Measurements from ENCODE around the gene HIC1. TPM values are rescaled to one million over a fixed set of nuclear protein-coding genes. Genes with fewer than 3 reads are reported as not detected.

Gene HIC1
- total RNA-seq, 4 donors from 2014 or later: 2.1 to 14.1 (median 5.9) TPM

DNA sequence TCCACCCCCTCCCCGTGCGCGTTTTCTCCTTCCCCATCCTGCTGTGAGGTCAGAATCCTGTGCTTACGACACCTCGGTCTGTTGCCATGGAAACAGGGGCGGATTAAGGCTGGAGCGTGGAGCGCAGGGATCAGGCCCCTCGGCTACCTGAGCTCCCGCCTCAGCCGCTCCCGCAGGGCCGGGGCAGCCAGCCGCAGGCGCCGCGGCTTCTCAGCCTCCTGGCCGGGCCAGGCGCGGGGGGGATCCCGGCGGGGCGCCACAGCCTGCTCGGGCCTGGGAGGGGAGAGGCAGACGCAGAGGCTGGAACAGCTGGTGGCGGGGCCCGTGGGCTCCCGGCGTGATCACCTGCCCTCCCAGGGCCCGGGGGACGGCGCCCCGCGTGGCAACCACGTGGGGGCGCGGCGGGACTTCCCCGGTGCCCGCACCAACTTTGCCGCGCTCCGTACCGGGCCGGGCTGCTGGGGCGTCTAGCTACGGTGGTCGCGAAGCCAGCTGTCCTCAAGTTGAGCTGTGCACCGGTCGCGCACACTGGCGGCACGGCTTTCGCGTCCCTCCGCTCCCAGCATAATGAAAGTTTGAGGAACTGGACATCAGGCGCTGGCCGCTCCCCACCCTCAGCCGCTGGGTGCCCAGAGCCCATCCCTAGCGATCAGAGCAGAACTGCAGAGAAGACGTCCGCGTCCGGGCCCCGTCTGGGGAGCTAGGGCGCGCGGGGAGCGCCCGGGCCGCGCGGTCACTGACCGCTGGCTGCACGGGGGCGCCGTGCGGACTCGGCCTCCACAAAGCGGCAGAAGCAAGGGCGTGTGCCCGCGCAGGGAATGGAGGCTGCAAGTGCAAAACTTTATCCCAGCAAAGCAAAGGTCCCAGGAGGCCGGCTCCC lies 31.0 kb upstream of the HIC1 start:
- Histone ChIP-seq H3K27ac (peak overlapping the region in 1 of 4 donors; percentile 20), H3K4me3 (peak overlapping the region; percentile 48 to 73 (median 62)), H3K9me3 (no peaks in the 10 kb centered on the region), H3K4me1 (peaks cover 19 to 47% (median 22%) of the 10 kb centered on the region in 3 donors), H3K27me3 (peaks cover 0 to 81% (median 0%) of the 10 kb centered on the region in 4 donors), H3K36me3 (no peaks in the 10 kb centered on the region)
- no CpG with 5 or more reads among the region's 85 CpGs for WGBS, 2 donors
- no peak for DNase-seq
- intact Hi-C loops (cut with DNase I): no loop called here
- TF ChIP-seq, protein P1, sequence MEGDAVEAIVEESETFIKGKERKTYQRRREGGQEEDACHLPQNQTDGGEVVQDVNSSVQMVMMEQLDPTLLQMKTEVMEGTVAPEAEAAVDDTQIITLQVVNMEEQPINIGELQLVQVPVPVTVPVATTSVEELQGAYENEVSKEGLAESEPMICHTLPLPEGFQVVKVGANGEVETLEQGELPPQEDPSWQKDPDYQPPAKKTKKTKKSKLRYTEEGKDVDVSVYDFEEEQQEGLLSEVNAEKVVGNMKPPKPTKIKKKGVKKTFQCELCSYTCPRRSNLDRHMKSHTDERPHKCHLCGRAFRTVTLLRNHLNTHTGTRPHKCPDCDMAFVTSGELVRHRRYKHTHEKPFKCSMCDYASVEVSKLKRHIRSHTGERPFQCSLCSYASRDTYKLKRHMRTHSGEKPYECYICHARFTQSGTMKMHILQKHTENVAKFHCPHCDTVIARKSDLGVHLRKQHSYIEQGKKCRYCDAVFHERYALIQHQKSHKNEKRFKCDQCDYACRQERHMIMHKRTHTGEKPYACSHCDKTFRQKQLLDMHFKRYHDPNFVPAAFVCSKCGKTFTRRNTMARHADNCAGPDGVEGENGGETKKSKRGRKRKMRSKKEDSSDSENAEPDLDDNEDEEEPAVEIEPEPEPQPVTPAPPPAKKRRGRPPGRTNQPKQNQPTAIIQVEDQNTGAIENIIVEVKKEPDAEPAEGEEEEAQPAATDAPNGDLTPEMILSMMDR (IDR thresholded peaks at IDR 0.05): no peak
- no peak for TF ChIP-seq POLR2A (IDR thresholded peaks at IDR 0.05)

DNA sequence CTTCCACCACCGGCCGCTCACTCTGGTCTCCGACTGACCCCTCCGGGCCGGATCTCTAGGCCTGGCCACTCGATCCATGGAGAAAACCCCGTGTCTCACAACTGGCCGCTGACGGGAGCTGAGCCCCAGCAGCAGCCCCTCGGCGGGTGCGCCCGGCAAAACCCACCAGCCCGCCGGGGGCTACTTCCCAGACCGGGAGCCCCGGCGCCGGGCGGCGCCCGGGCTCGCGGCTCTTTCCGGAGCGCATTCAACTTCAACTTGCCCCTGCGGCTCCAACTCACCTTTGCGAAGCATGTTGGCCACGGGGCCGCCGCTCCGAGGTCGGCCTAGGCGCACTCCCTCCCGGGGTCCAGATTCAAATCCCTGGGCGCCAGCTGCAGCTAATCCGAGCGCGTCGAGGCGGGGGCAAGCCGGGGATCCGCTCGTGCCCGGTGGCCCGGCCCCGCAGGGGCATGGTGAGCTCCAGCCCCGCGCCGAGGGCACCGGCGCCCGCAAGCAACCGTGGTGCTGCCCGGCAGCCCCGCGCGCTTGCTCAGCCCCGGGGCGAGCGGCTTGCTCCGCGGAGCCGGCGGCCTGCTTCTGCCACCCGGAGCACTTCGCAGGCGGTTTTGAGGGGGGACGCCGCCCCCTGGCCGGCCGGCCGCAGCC lies 30.2 kb upstream of the HIC1 start:
- intact Hi-C loops (cut with DNase I): loop anchor here (5.0 kb wide), 1 partner anchor 117 kb away; no protein-coding TSS in a partner anchor
- no peak for DNase-seq
- peaks cover 21 to 48% (median 22%) of the 10 kb centered on the region in 3 donors for H3K4me1 ChIP-seq
- no peak for TF ChIP-seq POLR2A (IDR thresholded peaks at IDR 0.05)
- TF ChIP-seq, protein P1 (IDR thresholded peaks at IDR 0.05): no peak
- H3K27ac ChIP-seq: peak overlapping the region in 2 of 4 donors; percentile 20 to 71
- H3K36me3 ChIP-seq: no peaks in the 10 kb centered on the region
- H3K9me3 ChIP-seq: no peaks in the 10 kb centered on the region
- H3K27me3 ChIP-seq: peaks cover 0 to 76% (median 0%) of the 10 kb centered on the region in 4 donors
- 0% methylated on average over 2 to 17 of the region's 73 CpGs for WGBS, 2 donors
- H3K4me3 ChIP-seq: peak overlapping the region; percentile 48 to 73 (median 62)

DNA sequence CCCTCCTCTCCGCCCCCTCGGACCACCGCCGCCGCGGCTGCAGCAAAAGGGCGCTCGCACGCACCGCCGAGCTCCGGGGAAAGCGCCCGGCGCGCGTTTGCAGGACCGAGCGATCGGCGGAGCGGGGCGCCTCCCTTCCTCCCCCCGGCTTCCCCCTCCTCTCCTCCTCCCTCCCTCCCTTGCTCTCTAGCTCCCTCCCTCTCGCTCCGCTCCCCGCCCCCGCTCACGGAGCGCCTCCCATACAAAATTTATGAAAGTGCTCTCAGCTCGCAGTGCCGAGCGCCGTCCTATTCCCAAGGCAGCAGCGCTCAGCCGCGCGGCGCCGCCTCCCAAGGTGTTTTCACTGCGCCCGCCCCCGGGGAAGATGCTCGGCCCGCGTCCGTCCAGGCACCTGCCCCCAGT lies 29.7 kb upstream of the HIC1 start, which contains the start of gene RTN4RL1:
RTN4RL1 (minus strand) TSS at position 115 of the 402 bp plus-strand sequence. CDS start 469 bp downstream, outside the sequence.
- Histone ChIP-seq H3K27me3 (peaks cover 0 to 71% (median 0%) of the 10 kb centered on the region in 4 donors), H3K36me3 (no peaks in the 10 kb centered on the region), H3K4me1 (peaks cover 22 to 52% (median 22%) of the 10 kb centered on the region in 3 donors), H3K27ac (peak within 1 kb of the TSS in 3 of 4 donors; percentile 20 to 71 (median 39)), H3K4me3 (peak within 1 kb of the TSS; percentile 48 to 73 (median 62)), H3K9me3 (no peaks in the 10 kb centered on the region)
- TF ChIP-seq, protein P1 (IDR thresholded peaks at IDR 0.05): no peak
- peak in 1 of 4 donors; percentile 19 for TF ChIP-seq POLR2A (IDR thresholded peaks at IDR 0.05)
- DNase-seq: no peak
- WGBS, 2 donors: no CpG with 5 or more reads among the region's 47 CpGs
- intact Hi-C loops (cut with DNase I): loop anchor here (5.0 kb wide), 1 partner anchor 118 kb away; no protein-coding TSS in a partner anchor

DNA sequence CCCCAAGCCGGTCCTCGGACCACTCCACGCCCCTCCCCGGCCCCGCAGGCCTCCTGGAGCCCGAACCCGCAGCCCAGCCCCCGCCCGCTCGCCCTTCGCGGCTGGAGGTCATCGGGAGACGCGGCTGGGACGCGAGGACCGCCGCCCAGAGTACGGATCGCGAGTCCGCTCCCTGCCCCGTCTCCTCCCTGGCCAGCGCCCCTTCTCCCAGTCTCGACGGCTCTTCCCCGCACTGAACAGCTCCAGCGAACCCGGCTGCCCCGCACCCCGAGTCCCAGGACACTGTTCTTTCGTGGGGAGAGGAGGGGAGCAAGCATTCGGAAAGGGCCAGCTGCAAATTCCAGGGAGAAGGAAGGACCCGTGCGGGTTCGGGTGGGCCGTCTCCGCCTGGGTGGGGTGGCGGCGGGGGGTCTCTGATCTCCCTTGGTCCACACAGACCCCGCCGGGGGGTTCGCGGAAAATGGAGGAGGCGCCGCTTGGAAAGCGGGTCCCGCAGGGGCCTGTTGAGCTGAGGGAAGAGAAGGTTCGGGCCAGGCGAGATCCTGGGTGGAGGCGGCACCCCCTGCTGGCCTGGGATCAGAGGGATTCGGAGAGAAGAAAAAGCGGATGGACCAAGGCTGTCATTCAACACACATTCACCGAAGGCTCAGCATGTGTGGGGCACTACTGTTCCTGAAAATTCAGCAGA lies 29.1 kb upstream of the HIC1 start:
- Histone ChIP-seq H3K4me1 (peaks cover 24 to 57% (median 24%) of the 10 kb centered on the region in 3 donors), H3K27me3 (peaks cover 0 to 69% (median 0%) of the 10 kb centered on the region in 4 donors), H3K36me3 (no peaks in the 10 kb centered on the region), H3K27ac (peak overlapping the region in 3 of 4 donors; percentile 20 to 71 (median 39)), H3K9me3 (no peaks in the 10 kb centered on the region), H3K4me3 (peak overlapping the region; percentile 48 to 73 (median 62))
- no peak for TF ChIP-seq POLR2A (IDR thresholded peaks at IDR 0.05)
- TF ChIP-seq, protein P1 (IDR thresholded peaks at IDR 0.05): peak; percentile 31 to 78 (median 68)
- intact Hi-C loops (cut with DNase I): loop anchor here (5.0 kb wide), 1 partner anchor 118 kb away; no protein-coding TSS in a partner anchor
- WGBS, 2 donors: 0 to 4% methylated on average over 5 to 9 of the region's 55 CpGs
- no peak for DNase-seq
